Breast epithelium (tissue), 3 donors: Measurements from ENCODE around the gene TIE1.

Experiments used
- POLR2A ChIP-seq: fragments of 450-650 bp; IDR thresholded peaks from one replicate; pipeline ENCODE4 v1.6.1; 2016; ENCODE audit warnings: antibody characterized with exemption, mild to moderate bottlenecking, moderate library complexity
- TF ChIP-seq, protein P1 (sequence below), 3 donors: fragments of 450-650 bp; IDR thresholded peaks; one replicate each; pipeline ENCODE4 v1.5.1; 2016 to 2017; ENCODE audit warnings: antibody characterized with exemption in 3 of 3, mild to moderate bottlenecking in 3 of 3, moderate library complexity in 3 of 3

DNA sequence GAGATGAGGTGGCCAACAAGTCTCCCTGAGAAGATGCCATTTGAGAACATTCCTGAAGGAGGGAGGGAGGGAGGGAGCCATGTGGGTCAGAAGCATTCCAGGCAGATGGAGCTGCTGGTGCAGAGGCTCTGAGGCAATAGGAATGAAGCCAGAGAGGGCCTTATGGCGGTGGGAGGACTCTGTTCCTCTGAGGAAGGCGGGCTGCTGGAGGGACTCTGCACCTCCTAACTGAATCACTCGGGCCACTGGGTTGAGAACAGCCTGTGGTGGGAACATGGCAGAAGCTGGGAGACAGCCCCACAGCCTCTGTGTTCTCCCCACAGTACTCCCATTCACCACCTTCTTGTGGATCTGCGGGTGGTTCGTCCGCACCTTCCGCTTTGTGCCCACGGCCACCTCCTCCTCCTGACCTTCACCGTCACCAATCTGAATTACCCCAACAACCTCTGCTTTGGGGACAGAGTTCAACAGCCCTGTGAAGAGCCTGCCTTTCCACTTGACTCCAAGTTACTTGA, 33.4 kb upstream of the TIE1 start:
- TF ChIP-seq, protein P1, sequence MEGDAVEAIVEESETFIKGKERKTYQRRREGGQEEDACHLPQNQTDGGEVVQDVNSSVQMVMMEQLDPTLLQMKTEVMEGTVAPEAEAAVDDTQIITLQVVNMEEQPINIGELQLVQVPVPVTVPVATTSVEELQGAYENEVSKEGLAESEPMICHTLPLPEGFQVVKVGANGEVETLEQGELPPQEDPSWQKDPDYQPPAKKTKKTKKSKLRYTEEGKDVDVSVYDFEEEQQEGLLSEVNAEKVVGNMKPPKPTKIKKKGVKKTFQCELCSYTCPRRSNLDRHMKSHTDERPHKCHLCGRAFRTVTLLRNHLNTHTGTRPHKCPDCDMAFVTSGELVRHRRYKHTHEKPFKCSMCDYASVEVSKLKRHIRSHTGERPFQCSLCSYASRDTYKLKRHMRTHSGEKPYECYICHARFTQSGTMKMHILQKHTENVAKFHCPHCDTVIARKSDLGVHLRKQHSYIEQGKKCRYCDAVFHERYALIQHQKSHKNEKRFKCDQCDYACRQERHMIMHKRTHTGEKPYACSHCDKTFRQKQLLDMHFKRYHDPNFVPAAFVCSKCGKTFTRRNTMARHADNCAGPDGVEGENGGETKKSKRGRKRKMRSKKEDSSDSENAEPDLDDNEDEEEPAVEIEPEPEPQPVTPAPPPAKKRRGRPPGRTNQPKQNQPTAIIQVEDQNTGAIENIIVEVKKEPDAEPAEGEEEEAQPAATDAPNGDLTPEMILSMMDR (IDR thresholded peaks at IDR 0.05) = no peak
- no peak for TF ChIP-seq POLR2A
